HEK293T (cell line): ENCODE results near the gene LRFN5.

ENCODE experiments used
- ELF4 ChIP-seq: fragments of 450-650 bp; IDR thresholded peaks from 2 replicates; pipeline ENCODE4 v1.6.1; 2017; ENCODE audit warnings: antibody characterized with exemption
- FOXA1 ChIP-seq: fragments of 450-650 bp; IDR thresholded peaks from 2 replicates; pipeline ENCODE4 v1.6.1; 2016; ENCODE audit warnings: mild to moderate bottlenecking
- FOXK2 ChIP-seq: fragments of 450-650 bp; IDR thresholded peaks from 2 replicates; pipeline ENCODE4 v1.6.1; 2016; ENCODE audit warnings: mild to moderate bottlenecking
- FOXM1 ChIP-seq: fragments of 450-650 bp; IDR thresholded peaks from 2 replicates; pipeline ENCODE4 v1.6.1; 2017; ENCODE audit warnings: mild to moderate bottlenecking, borderline replicate concordance
- HDGF ChIP-seq: fragments of 450-650 bp; IDR thresholded peaks from 2 replicates; pipeline ENCODE4 v1.6.1; 2017; ENCODE audit warnings: antibody characterized with exemption, borderline replicate concordance
- L3MBTL2 ChIP-seq: fragments of 450-650 bp; conservative IDR thresholded peaks from 2 replicates; pipeline ENCODE4 v1.6.1; 2016; ENCODE audit warnings: mild to moderate bottlenecking
- NFRKB ChIP-seq: fragments of 450-650 bp; IDR thresholded peaks from 2 replicates; pipeline ENCODE4 v1.6.1; 2016; ENCODE audit warnings: mild to moderate bottlenecking, moderate library complexity
- SP1 ChIP-seq: fragments of 450-650 bp; IDR thresholded peaks from 2 replicates; pipeline ENCODE4 v1.6.1; 2017
- ZNF384 ChIP-seq: fragments of 450-650 bp; IDR thresholded peaks from 2 replicates; pipeline ENCODE4 v1.6.1; 2016
- TF ChIP-seq, protein P1 (sequence below): fragments of 450-650 bp; IDR thresholded peaks from 2 replicates; pipeline ENCODE4 v1.6.1; 2016

GRCh38 chr14:41839661-41840060, 233.0 kb downstream of the LRFN5 start:
- TF ChIP-seq HDGF = no peak
- TF ChIP-seq ELF4 = no peak
- TF ChIP-seq FOXM1 = no peak
- TF ChIP-seq SP1 = no peak
- TF ChIP-seq NFRKB = no peak
- no peak for TF ChIP-seq L3MBTL2
- TF ChIP-seq ZNF384 = no peak
- TF ChIP-seq, protein P1, sequence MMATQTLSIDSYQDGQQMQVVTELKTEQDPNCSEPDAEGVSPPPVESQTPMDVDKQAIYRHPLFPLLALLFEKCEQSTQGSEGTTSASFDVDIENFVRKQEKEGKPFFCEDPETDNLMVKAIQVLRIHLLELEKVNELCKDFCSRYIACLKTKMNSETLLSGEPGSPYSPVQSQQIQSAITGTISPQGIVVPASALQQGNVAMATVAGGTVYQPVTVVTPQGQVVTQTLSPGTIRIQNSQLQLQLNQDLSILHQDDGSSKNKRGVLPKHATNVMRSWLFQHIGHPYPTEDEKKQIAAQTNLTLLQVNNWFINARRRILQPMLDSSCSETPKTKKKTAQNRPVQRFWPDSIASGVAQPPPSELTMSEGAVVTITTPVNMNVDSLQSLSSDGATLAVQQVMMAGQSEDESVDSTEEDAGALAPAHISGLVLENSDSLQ = no peak
- no peak for TF ChIP-seq FOXK2
- TF ChIP-seq FOXA1 = no peak
